GM10847 (cell line): ENCODE results near the gene IL1RN.

Experiments used
- POLR2A ChIP-seq: IDR thresholded peaks from 2 replicates; pipeline ENCODE4 v1.6.1; 2011; ENCODE audit not compliant: insufficient read length; ENCODE audit errors: extremely low read depth

IL1RN gene

DNA sequence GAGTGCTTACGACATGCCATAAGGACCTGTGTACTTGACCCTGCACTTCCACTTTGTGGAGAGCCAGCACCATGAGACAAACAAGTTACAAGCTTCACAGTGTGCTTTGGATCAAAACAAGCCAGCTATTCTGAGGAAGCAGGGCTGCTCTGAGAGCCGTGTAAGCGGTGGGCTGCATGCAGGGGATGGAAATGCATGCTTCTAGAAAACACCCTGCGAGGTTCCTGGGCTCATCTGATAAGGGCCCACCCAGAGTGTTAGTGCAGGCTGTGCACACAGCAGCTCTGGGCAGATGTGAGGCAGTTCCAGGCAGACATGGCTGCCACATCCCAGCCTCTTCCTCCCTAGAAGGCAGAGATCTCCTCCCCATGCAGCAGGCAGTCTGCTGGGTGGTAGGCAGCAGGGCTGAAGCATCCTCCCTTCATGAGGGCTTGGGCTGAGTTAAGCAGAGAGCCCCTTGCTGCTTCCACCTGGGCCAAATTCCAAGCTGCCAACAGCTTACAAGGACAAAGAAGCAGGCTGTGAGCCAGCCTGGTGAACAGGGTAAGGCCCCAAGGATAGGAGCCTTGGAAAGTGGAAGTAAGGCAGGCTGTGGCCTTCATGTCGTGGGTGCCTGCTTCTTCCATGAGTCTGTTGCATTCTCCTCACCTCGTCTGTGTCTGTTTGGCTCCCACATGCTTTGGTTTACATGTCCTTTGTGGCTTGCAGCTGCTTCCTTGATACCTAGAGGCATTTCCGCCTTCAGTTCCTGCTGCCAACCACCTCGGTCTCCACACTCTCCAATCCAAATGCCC, 54.1 kb downstream of the IL1RN start:
- TF ChIP-seq POLR2A = no peak

DNA sequence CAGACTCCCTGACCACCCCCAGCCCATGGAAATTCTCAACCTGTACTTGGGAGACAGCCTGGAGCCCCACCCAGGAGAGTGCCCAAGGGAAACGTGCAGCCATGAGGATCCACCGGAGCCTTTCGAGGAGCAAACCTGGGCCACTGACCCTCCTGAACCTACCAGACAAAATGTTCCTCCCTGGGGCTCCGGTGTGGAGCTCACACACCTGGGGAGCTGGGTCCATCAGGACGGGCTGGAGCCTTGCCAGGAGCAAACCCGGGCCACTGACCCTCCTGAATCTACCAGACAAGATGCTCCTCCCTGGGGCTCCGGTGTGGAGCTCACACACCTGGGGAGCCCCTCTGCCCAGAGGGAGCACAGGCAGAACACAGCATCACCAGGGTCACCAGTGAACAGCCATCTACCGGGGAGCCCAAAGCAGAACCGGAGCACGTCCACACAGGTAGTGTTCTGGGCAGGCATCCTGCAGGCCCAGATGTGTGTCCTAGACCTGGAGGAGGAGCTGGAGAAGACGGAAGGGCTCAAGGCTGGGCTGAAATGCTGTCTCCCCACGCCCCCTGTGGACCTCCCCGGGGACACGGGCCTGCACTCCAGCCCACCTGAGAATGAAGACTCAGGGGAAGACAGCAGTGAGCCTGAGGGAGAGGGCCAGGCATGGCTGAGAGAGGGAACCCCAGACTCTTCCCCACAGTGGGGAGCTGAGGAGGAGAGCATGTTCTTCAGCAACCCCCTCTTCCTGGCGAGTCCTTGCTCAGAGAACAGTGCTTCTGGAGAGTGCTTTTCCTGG, 55.3 kb downstream of the IL1RN start:
- TF ChIP-seq POLR2A = no peak

DNA sequence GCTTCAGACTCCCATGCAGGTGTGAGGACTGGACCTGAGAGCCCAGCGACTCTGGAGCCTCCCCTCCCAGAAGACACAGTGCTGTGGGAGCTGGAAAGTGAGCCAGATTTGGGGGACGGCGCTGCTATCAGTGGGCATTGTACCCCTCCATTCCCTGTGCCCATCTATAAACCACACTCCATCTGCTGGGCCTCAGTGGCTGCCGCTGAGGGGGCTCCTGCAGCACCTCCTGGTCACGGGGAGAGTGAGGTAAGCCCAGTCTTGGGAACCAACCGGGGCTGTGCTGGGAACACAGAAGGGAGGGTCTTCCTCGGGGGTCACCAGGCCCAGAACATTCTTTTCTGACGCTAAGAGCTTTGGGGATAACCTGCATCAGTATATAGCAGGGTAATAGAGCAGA, 55.9 kb downstream of the IL1RN start:
- TF ChIP-seq POLR2A = no peak
